ENCODE results near the gene NOL3.

The NOL3 gene

GRCh38 chr16:67188323-67188722 is 18.0 kb downstream of the NOL3 start:
- in situ Hi-C loops (cut with HindIII; ENCODE audit: low sequenced_read_pairs), result no loop called here

GRCh38 chr16:67188798-67189197 is 18.5 kb downstream of the NOL3 start:
- in situ Hi-C loops (cut with HindIII; ENCODE audit: low sequenced_read_pairs), result no loop called here

DNA sequence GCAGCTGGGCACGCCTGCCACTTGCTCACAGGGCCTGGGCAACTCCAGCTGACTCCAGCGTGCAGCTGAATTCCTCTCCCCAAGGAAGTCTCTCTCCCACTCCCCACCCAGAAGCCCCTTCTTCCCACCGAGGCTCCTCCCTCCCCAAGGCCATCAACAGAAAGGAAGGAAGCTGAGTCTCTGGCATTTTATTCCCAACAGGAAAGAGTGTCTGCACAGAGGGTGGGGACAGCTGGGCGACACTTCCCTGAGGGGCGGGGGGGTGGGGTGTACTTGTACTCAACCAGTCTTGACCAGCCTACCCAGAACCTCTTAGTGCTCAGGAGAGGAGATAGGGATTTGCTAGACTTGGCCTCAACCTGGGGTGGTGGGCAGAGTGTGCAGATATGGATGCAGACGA is 19.7 kb downstream of the NOL3 start, which contains the start of gene EXOC3L1:
TSS of gene EXOC3L1 (minus strand) at position 96 of the 400 bp plus-strand sequence. CDS start 460 bp downstream, outside the sequence.
- in situ Hi-C loops (cut with HindIII; ENCODE audit: low sequenced_read_pairs), result no loop called here

DNA sequence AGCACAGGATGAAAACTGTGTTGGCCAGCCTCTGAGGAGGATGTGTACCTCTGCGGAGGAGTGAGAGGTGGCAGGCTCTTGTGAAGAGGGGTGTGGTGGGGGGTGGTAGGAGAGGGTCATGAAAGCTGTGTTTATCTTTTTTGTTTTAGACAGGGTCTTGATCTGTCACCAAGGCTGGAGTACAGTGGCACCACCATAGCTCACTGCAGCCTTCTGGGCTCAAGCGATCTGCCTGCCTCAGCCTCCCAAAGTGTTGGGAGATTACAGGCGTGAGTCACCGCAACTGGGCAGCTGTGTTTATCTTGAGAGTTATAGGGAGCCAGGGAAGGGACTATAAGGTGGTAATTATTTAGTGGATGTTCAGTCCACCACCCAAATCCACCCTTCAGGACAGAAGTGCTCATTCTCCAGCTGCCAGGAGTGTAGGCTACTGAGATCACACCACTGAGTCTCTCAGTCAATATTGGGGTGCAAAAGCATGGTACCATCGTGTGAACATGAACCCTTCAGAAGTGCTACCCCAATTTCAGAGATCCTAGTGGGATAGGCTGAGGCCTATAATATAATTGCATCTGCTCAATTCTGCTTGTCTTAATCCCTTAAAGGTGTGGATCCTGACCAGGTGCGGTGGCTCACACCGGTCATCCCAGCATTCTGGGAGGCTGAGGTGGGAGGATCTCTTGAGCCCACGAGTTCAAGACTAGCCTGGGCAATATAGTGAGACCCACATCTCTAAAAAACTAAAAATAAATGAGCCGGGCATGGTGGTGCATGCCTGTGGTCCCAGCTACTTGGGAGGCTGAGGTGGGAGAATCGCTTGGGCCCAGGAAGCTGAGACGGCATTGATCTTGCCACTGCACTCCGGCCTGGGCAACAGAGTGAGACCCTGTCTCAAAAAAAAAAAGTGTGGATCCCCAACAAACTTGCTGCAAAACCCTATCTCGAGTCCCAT is 20.4 kb downstream of the NOL3 start:
- in situ Hi-C loops (cut with HindIII; ENCODE audit: low sequenced_read_pairs), result no loop called here

DNA sequence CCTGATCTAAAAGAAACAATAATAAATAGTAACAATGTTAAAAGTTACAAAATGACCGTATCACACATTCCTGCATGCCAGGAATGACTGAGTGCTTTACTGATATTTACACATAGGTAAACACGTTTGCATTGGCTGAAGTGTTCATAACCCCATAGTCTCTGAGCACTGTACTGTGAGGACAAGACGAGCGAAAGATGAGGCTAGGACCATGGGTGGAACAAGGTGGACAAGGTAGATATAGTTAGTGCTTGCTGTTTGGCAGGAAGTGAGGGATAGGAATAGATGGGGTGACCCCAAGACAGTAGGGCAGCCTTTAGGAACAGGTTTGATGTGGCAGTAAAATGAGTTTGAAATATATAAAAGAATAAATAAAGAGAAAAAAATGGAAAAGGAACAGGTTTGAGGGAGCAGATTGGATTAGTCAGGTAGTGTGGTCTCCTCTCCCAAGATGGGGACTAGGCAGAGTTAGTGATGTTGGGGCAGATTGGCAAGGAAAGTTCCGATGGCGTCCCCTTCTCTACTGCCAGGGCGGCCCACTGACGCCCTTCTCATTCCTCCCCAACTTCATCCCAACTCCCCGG is 21.2 kb downstream of the NOL3 start:
- in situ Hi-C loops (cut with HindIII; ENCODE audit: low sequenced_read_pairs), result no loop called here

DNA sequence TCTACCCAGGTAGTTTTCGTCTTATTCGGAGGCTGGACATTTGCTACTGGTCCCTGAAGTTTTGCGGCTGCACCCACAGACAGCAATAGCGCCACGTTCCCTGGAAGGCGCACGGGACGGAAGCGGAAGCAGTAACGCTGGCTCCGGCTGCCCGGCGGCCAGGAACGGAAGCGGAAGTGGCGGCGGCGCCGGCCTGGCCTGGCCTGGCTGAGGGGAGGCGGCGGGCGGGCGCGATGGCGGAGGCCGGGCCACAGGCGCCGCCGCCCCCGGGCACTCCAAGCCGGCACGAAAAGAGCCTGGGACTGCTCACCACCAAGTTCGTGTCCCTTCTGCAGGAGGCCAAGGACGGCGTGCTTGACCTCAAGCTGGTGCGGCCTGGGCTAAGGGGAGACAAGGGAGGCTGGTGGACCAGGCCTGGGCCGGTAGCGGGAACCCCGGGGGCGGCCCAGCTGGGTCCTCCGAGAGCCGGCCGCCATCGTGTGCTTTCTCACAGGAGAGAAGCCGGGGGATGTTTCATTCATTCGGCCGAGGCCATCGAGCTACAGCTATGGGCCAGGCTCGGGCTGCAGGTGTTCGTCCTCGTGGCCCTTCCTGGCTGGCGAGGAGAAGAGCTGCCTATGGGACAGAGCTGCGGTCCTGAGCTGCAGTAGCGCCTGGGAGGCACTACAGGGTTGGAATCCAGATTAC is 21.8 kb downstream of the NOL3 start, which contains the start of gene E2F4:
TSS of gene E2F4 (plus strand) at position 161 of the 687 bp plus-strand sequence. CDS start at position 234, 73 bp downstream.
- in situ Hi-C loops (cut with HindIII; ENCODE audit: low sequenced_read_pairs), result no loop called here

DNA sequence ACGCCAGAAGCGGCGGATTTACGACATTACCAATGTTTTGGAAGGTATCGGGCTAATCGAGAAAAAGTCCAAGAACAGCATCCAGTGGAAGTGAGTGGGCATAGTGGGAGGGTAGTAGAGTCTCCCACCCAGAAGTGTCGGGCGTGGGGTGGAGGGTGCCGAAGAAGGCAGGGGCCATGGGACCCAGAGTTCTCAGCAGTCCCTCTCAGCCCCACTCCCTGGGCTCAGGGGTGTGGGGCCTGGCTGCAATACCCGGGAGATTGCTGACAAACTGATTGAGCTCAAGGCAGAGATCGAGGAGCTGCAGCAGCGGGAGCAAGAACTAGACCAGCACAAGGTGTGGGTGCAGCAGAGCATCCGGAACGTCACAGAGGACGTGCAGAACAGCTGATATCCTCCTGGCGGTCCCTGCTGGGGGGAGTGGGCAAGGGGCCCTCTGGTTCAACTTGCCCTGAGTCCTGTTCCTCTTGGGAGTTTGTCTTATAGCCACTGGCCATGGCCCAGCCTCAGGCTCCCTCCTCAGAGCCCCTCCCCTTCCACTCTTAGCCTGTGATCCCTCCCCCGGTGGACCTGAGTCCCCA is 22.5 kb downstream of the NOL3 start:
- in situ Hi-C loops (cut with HindIII; ENCODE audit: low sequenced_read_pairs), result no loop called here

DNA sequence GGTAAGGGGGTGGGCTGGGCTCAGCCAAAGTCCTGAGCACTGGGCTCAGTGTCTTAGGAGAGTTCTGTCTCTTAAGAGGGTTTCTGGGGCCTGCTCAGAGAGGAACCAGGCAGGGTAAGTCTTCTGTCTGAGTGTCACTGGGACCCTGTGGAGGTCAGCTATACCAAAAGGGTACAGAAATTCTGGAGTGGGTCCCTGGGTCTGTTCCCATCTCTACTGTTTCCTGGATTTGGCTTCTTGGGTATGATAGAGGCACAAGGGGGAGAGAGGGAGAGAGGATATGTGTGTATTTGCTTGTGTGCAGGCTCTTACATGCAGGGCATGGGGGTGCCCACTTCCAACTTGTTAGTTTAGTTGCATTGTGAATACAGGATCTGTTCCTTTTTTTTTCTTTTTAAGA is 23.2 kb downstream of the NOL3 start:
- in situ Hi-C loops (cut with HindIII; ENCODE audit: low sequenced_read_pairs), result no loop called here

GRCh38 chr16:67194260-67194659 is 23.9 kb downstream of the NOL3 start:
- in situ Hi-C loops (cut with HindIII; ENCODE audit: low sequenced_read_pairs), result no loop called here

GRCh38 chr16:67195676-67196075 is 25.3 kb downstream of the NOL3 start:
- in situ Hi-C loops (cut with HindIII; ENCODE audit: low sequenced_read_pairs), result no loop called here

DNA sequence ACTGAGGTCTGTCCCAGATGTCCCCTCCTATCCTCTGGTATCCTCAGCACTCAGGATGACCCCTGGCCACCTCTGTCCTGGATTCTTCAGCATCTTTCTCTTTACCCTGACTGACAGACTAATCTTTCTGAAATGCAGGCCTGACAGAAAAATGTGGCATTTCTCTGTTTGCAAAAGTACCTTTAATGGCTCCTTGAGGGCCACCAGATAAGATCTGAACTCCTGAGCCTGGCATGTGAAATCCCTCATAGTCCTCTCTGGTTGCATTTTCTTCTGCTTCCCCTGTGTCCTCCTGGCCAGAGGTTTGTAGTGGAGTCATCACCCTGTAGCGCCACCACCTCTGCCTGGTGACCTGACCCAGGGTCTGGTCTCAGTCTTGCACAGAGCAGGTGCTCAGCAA is 26.5 kb downstream of the NOL3 start:
- in situ Hi-C loops (cut with HindIII; ENCODE audit: low sequenced_read_pairs), result no loop called here

- in situ Hi-C loops (cut with HindIII; ENCODE audit: low sequenced_read_pairs), result no loop called here
Measured at GRCh38 chr16:67197704-67198103, 27.4 kb downstream of the NOL3 start.

DNA sequence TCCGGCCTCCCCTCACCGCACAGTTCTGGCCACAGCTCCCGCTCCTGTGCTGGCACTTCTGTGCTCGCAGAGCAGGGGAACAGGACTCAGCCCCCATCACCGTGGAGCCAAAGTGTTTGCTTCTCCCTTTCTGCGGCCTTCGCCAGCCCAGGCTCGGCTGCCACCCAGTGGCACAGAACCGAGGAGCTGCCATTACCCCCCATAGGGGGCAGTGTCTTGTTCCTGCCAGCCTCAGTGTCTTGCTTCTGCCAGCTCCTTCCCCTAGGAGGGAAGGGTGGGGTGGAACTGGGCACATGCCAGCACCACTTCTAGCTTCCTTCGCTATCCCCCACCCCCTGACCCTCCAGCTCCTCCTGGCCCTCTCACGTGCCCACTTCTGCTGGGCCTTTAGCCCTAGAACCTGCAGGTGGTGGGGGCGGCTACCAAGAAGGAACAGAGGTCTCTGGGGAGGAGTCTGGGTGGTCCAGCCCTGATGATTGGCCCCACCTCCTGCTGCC is 27.9 kb downstream of the NOL3 start:
- in situ Hi-C loops (cut with HindIII; ENCODE audit: low sequenced_read_pairs), result no loop called here

GRCh38 chr16:67199011-67199807 is 28.9 kb downstream of the NOL3 start, which contains the start of gene ELMO3:
Gene ELMO3, plus strand, starts transcription at chr16:67199131. Its CDS starts 196 bp downstream, at chr16:67199327.
- in situ Hi-C loops (cut with HindIII; ENCODE audit: low sequenced_read_pairs), result no loop called here

DNA sequence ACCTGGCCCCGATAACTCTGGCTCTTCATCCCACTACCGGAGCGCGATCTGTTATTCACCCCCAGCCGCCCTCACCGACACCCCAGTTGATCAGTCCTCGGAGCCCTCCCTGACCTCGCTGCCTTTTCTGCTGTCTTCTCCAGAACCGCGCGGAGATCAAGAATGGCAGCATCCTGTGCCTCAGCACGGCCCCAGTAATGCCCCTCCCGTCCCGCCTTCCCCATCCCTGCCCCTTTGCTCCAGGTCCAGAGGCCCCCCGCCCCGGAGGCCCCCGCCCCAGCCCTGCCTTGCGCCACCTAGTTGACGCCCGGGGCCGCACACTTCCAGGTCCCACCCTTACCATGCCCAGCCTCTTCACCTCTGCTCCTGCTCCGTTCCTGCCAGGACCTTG is 29.5 kb downstream of the NOL3 start:
- in situ Hi-C loops (cut with HindIII; ENCODE audit: low sequenced_read_pairs), result no loop called here

- in situ Hi-C loops (cut with HindIII; ENCODE audit: low sequenced_read_pairs), result no loop called here
Measured at GRCh38 chr16:67200491-67200890, 30.2 kb downstream of the NOL3 start.

GRCh38 chr16:67201411-67202345 is 31.3 kb downstream of the NOL3 start:
- in situ Hi-C loops (cut with HindIII; ENCODE audit: low sequenced_read_pairs), result no loop called here

DNA sequence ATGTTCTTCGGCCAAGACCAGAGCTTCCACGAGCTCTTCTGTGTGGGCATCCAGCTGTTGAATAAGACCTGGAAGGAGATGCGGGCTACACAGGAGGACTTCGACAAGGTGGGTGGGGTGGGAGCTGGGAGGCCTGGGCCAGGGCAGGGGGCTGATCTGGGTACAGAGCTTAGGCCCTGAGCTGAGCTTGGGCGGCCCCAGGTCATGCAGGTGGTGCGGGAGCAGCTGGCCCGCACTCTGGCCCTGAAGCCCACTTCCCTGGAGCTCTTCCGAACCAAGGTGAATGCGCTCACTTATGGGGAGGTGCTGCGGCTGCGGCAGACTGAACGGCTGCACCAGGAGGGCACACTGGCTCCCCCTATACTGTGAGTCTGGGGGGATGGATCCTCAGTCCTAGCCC is 32.1 kb downstream of the NOL3 start:
- in situ Hi-C loops (cut with HindIII; ENCODE audit: low sequenced_read_pairs), result no loop called here

- in situ Hi-C loops (cut with HindIII; ENCODE audit: low sequenced_read_pairs), result no loop called here
Measured at GRCh38 chr16:67202956-67203493, 32.7 kb downstream of the NOL3 start.

Data from DLD1 (cell line).